Glutamatergic neuron (in vitro differentiated cells): ENCODE results near the gene ASCC2. TPM values are rescaled to one million over a fixed set of nuclear protein-coding genes. Genes with fewer than 3 reads are reported as not detected.

Source experiments
- DNase-seq: peaks from one replicate; pipeline ENCODE4 v3.0.0; 2022
- H3K27ac Mint-ChIP-seq: one replicate; pipeline ENCODE4 v1.8.0; 2020; ENCODE audit warnings: mild to moderate bottlenecking, mixed read lengths, inconsistent platforms; ENCODE audit not compliant: unreplicated experiment
- H3K27me3 Mint-ChIP-seq: one replicate; pipeline ENCODE4 v1.8.0; 2020; ENCODE audit warnings: mild to moderate bottlenecking, moderate library complexity, mixed read lengths, inconsistent platforms; ENCODE audit not compliant: unreplicated experiment
- H3K36me3 Mint-ChIP-seq: one replicate; pipeline ENCODE4 v1.8.0; 2020; ENCODE audit warnings: mild to moderate bottlenecking, mixed read lengths, inconsistent platforms; ENCODE audit not compliant: unreplicated experiment
- H3K4me1 Mint-ChIP-seq: one replicate; pipeline ENCODE4 v1.8.0; 2020; ENCODE audit warnings: mild to moderate bottlenecking, low read depth, mixed read lengths, inconsistent platforms; ENCODE audit not compliant: unreplicated experiment
- H3K4me3 Mint-ChIP-seq: one replicate; pipeline ENCODE4 v1.8.0; 2020; ENCODE audit warnings: mild to moderate bottlenecking, mixed read lengths, inconsistent platforms; ENCODE audit not compliant: unreplicated experiment
- H3K9me3 Mint-ChIP-seq: one replicate; pipeline ENCODE4 v1.8.0; 2020; ENCODE audit warnings: mild to moderate bottlenecking, moderate library complexity, mixed read lengths, inconsistent platforms; ENCODE audit not compliant: unreplicated experiment
- CTCF ChIP-seq: fragments of 200-600 bp; sonication (generic); IDR thresholded peaks from one replicate; pipeline ENCODE4 v1.5.0; 2021; ENCODE audit not compliant: partially characterized antibody, unreplicated experiment
- total RNA-seq: library from RNA; stranded (reverse); fragmentation: NEBNext Ultra II Directional; extraction: Animal tissue kit (Norgen Biotek cat#: 25700); gene quantifications from one replicate; pipeline ENCODE4 v1.2.1, GENCODE V29; 2021; ENCODE audit not compliant: unreplicated experiment

The ASCC2 gene
- total RNA-seq, 1 donor from 2014 or later = 67.8 TPM

GRCh38 chr22:29827091-29827490, 11.0 kb downstream of the ASCC2 start:
- H3K27ac Mint-ChIP-seq = no peak overlapping the region
- no peak for DNase-seq
- peaks cover 2% of the 10 kb centered on the region for H3K9me3 Mint-ChIP-seq
- no peaks in the 10 kb centered on the region for H3K36me3 Mint-ChIP-seq
- H3K4me1 Mint-ChIP-seq = peaks cover 4% of the 10 kb centered on the region
- no peak overlapping the region for H3K4me3 Mint-ChIP-seq
- peaks cover 6% of the 10 kb centered on the region for H3K27me3 Mint-ChIP-seq
- TF ChIP-seq CTCF = no peak

- peaks cover 2% of the 10 kb centered on the region for H3K9me3 Mint-ChIP-seq
- peaks cover 4% of the 10 kb centered on the region for H3K4me1 Mint-ChIP-seq
- no peak for DNase-seq
- no peaks in the 10 kb centered on the region for H3K36me3 Mint-ChIP-seq
- H3K4me3 Mint-ChIP-seq = no peak overlapping the region
- H3K27me3 Mint-ChIP-seq = peaks cover 6% of the 10 kb centered on the region
- no peak overlapping the region for H3K27ac Mint-ChIP-seq
- TF ChIP-seq CTCF = no peak
These were observed 12.5 kb downstream of the ASCC2 start for GRCh38 chr22:29825578-29825977.

- Mint-ChIP-seq H3K27ac (no peak overlapping the region), H3K9me3 (peaks cover 2% of the 10 kb centered on the region), H3K4me3 (no peak overlapping the region), H3K4me1 (peaks cover 4% of the 10 kb centered on the region), H3K27me3 (peaks cover 5% of the 10 kb centered on the region), H3K36me3 (no peaks in the 10 kb centered on the region)
- DNase-seq = no peak
- no peak for TF ChIP-seq CTCF
These were observed 13.4 kb downstream of the ASCC2 start for GRCh38 chr22:29824677-29825076.

- H3K4me3 Mint-ChIP-seq = no peak overlapping the region
- H3K9me3 Mint-ChIP-seq = peaks cover 2% of the 10 kb centered on the region
- TF ChIP-seq CTCF = no peak
- peaks cover 15% of the 10 kb centered on the region for H3K4me1 Mint-ChIP-seq
- DNase-seq = no peak
- H3K36me3 Mint-ChIP-seq = no peaks in the 10 kb centered on the region
- no peak overlapping the region for H3K27ac Mint-ChIP-seq
- peaks cover 7% of the 10 kb centered on the region for H3K27me3 Mint-ChIP-seq
These were observed 16.6 kb downstream of the ASCC2 start for GRCh38 chr22:29821291-29822016.

GRCh38 chr22:29820961-29821290, 17.1 kb downstream of the ASCC2 start:
- Mint-ChIP-seq H3K4me1 (peaks cover 20% of the 10 kb centered on the region), H3K4me3 (no peak overlapping the region), H3K36me3 (no peaks in the 10 kb centered on the region), H3K27ac (no peak overlapping the region), H3K9me3 (peaks cover 2% of the 10 kb centered on the region), H3K27me3 (peaks cover 7% of the 10 kb centered on the region)
- no peak for DNase-seq
- no peak for TF ChIP-seq CTCF
